HG02884 (cell line): ENCODE data around the gene PLCH1.

Experiments
- ATAC-seq: cut with Tn5 transposase; IDR thresholded peaks from one replicate; pipeline ENCODE4 v1.9.1; 2021; ENCODE audit warnings: mild to moderate bottlenecking, moderate library complexity; ENCODE audit not compliant: unreplicated experiment

PLCH1 gene

DNA sequence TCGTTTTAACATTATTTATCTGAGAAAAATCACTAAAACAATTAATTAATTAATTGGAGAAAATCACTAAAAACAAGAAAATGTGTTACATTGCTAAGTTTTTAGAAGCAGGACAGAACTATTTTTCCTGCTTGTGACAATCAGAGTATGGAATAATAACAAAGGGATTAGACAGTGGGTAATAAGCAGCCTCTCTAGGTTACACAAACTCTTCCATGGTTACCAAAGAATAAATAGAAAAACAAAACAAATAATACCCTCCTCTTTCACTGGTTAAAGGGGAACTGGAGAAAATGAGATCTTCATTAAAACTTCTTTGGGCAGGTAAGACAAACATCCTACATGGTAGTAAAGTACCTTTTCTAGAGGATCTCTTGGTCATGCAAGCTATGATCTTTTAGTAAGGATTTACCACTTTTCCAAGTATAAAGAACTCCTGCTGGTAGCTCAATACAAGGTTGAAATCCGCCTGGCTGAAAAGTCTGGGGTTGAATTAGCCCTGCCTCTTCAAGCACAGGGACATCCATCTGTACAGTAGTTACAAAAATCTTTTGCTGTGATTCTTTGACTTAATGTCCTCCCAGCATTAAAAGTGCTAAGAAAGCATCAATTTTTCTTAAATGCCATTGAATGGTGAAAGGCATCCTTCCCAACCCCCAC lies 2.5 kb upstream of the PLCH1 start:
- ATAC-seq: no peak

DNA sequence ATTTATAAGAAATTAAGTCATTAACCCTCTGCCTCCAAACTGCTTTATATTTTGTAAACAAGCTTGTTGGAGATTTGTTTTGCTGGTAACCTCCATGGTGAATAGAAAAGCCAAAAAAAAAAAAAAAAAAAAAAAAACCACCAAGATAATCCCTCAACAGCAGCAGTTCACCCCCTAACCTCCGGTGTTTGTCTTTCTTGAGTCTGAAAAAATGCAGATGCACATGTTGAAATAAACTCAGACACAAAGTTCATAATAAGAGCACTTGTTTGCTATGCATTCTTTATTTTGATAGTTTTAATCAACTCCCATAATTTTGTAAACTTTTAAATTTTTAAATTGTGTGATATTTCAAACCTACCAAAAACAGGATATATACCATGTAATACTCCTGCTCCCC lies 1.8 kb upstream of the PLCH1 start:
- ATAC-seq: no peak

DNA sequence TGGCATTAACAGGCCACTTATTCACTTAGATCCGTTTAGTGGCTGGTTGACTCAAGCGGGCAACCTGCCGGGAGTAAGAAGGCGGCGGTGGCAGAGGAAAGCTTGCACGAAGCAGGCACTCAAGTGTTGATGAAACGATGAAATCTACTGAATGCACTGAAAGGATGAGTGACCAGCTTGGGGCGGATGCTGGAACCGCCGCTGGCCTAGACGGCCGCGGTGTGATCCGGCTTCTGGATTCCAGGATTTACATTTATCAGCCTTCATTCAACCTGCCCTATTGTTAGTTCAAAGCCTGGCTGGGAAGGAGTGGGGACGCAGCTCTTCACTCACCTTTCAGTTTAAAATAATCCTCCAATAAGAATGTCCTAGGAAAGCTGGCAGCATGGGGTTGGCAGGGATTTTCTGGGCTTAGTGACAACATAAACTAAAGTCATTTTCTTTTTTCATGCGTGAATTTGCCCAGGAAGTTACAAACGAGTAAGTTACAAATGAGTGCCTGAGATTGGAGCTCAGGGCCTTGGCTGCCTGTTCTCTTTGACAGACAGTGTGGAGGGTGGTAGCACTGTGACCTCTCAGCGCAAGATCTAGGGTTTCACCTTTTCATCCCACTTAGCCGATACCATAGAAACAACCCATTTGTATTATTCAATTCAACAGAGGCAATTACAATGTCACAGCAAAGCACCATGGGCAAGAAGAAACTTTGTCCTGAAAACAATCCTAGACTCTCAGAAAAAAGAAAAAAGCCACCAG lies 1.1 kb upstream of the PLCH1 start:
- no peak for ATAC-seq

DNA sequence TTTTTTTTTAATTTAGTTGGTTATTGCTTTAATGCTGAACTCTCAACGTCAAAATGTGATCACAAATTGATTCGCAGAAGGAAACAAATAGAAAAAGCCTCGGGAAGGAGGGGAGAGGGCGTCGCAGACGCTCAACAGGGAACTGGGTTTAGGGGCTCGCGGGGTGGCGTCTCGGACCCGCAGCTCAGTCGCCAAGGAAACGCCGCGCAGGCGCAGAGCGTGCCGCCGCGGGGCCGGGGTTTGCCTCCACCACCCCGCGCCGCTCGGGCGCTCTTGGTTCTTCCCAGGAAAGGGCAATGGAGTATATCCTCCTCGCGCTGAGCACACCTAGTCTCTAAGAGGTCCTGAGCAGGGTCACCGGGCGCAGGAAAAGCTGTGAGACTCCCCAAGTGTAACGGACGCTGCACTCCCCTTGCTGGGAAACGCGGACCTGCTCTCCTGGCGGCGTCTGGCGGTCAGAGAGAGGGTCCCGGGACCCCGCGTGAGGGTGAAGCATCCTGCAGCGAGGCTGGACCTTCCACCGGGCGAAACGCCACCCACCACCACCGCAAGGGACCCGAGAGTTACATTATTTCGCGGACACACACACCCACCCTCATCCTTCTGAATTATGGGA lies 753 bp downstream of the PLCH1 start:
- ATAC-seq: peak; percentile 43

DNA sequence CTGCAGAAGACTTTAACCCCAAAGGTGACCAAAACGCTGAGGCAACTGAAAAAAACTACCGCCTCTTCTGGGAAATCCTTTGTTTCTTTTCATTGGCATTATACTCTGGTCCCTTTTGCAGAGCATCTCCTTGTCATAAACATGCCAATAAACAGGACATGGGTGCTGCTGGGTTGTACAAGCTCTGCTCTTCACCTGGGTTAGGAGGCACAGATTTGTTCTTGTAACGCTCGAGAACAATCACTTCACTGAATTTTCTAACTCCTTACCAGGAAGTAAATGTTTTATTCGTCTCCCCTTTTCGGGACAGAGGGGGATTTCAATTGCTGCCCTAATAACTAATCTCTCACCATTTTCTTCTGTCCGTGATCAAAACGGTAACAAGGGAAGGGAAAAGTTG lies 1.3 kb downstream of the PLCH1 start:
- ATAC-seq: no peak

DNA sequence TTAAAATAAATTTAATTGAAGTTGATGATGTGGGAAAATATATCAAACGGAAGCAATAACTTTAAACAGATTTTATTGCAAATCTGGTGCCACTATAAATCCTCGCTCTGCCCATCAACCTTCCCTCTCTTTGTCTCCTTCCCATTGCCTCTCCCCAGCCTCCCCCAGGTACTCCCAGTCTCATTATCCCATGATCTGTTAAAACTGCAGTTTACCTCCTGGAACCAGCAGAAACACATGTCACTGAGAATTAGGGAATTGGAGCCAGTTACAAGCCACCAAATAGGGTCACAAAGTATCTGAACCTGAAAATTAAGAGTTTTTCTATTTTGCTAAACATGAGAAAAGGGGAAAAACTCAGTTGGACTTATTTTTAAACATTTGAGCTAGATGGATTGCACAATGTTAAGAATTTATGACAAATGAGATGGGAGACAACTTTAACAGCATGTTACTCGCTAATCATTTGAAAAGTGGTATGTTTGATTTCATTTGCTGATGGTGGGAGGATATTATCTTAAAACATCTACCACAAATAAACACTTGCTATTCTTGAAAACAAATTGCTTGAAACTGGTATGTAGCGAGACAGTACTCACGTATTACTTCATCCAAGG lies 2.4 kb downstream of the PLCH1 start:
- no peak for ATAC-seq

DNA sequence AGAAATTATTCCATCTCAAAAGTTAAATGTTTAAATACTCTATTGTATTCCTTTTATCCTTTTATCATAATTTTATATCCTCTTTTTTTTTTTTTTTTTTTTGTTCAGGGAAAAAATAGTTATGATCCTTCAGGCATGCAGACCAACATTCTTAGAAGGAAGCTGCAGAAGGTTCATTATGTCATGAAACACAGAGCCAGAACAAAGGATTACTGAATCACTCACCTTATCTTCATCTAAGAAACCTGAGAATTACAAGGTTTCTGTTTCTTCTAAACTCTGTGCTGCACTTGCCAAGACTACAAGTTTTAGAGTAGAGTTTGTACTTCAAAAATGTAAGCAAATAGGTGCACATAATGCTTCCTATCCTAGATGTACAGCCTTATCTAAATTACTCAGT lies 3.3 kb downstream of the PLCH1 start:
- ATAC-seq: no peak

DNA sequence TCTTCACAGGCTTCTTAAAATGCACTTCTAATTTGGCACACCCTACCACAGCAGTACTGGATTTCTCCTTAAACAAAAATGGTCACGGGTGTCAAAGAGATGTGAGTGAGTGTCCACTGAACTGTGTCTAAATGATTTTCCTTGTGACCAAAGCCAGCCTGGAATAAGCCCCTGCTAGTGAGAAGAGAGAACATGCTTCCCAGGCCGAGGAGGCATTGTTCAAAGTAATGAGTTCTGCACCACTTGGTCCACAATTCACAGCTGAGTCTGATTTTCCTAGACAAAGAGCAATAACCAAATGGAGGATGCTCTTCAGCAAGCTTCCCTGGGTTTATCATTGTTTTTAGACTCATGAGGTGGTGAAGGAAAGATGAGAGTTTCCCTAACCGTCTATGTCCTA lies 3.8 kb downstream of the PLCH1 start:
- no peak for ATAC-seq

DNA sequence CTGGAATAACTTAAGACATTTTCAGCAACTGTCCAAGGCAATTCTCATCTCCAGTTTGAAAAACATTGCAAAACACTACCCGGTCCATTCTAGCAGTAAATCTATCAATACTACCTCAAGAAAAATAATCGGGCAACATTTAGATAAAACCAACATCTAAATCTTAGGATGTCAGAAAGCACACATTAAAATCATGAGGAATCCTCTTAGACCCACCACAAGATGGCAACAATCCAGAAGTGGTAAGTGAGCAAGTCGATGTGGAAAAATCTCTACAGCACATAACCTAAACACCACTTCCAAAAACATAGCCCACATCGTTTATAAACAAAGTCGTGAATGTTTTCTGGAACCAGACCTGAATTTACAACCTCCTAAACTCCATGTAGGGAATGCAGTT lies 5.7 kb downstream of the PLCH1 start:
- no peak for ATAC-seq

DNA sequence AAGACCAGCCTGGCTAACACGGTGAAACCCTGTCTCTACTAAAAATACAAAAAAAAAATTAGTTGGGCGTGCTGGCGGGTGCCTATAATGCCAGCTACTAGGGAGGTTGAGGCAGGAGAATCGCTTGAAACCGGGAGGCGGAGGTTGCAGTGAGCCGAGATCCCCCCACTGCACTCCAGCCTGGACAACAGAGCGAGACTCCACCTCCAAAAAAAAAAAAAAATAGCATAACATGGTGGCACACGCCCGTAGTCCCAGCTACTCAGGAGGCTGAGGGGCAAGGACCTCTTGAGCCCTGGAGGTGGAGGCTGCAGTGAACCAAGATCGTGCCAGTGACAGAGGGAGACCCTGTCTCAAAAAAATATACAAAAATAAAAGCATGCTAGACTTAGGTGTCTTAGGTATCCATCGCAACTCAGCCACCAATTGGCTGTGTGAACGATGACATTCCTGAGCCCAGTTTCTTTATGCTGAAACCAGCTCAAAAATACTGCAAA lies 6.2 kb downstream of the PLCH1 start:
- ATAC-seq: no peak

DNA sequence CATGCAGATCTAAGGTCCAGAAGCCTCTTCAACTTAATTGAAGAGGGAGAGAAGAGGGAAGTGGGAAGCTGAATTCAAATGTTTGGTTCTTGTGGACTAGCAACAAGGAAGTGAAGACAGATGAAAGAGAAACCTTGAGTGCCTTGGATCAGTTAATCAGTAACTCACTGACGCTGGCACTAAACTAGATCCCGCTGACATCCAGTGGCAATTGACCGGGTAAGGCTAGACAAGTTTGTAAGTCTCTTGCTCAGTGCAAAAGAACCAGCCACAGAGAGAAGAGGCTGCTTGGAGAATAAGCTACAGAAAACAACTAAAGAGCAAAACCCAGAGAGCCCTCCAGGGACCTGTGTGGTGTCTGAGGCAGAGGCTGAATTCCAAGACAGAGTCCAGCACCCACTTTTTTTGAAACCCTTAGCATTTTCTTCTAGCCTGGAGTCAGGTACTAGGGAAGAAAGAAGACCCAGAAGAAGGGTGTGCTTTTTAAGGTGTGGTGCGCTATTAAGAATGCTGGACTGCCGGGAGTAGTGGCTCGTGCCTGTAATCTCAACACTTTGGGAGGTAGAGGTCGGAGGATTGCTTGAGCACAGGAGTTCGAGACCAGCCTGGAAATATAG lies 6.9 kb downstream of the PLCH1 start:
- ATAC-seq: peak; percentile 82

DNA sequence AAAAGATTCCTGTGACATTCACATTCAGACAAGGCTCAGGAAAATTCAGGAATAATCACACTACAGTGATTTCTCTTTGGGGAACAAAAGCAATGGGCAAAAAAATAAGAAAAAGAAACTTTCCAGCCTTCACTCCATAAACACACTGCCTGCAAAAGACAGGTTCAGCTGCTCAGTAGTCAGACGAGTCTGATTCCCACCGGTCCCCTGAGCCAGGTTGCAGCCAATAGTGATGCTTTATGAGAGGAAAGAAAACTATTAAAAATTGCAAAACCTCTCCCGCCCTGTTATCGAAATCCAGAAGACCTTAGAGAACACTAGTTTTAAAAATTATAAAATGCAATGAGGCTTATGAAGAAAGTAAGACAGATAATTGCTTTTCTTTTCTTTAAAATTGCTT lies 8.5 kb downstream of the PLCH1 start:
- ATAC-seq: no peak

DNA sequence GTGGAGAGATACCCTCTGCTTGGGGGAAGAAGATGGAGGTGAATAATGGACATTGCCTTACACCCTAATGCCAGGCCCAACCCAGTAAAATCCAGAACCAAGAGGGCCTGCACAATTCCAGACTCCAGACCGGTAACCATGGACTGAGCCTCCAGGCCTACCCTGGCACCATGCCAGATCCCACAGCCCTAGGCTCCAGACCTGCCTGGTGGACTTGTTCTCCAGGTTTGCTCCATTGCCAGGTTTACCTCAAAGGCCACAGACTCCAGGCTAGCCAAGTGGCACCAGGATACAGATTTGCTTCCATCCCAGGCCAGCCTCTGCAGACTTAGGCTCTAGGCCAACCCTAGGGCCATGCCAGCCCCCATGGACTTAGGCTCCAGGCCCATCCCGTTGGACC lies 14.0 kb downstream of the PLCH1 start:
- no peak for ATAC-seq

DNA sequence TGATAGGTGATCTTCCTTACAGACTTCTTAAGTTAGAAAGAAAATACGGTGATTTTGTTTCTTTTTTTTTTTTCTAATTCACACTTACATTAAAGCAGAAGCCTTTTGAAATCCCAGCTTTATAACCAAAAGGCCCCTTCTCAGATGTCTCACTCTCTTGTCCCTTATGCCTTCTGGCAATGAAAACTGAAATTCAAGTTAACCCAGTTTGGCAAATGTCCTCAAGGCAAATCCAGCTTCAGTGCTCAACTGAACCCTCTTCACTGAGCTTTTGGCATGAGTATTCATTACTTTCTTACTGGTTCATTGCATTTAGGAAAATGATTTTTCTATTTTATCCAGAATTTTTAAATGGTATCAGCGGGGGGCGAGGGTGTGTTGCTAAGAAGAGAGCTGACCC lies 17.0 kb downstream of the PLCH1 start:
- no peak for ATAC-seq

DNA sequence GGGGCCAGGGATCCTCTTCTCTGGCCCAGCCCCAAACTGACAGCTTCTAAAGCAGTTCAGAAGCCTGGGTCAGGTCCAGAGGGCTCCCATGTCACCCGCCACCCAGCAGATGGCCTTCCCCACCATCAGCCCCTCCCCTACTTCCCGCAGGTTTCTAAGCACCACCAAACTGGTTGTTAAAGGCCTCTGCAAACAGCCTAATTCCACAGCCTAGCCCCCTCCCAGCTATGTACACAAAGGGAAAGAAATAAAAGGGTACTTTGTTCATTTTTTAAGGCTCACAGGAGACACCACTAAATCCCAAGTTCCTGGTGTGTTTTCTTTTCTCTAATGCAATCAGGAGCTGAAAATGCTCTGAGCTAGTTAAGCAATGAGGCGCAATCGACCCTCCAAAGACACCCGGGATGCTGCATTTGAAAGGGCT lies 30.6 kb downstream of the PLCH1 start:
- no peak for ATAC-seq

DNA sequence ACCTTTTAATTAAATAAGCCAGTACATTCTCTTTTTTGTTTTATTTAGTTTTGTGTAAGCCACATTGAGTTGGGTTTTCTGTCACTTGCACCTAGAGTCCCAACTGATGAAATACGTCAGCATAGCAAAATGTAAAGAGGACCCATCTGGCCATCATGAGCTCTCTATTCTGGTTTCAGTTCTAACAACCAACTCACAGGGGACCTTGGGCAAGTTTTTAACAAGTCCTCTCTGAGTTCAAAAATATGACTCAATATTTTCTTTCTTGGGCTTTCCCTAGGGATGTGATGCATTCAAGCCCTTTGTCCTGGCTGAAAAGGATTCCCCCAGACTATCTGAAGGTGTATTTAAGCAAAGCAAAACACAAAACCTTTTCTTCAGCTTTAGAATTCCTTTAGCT lies 32.9 kb downstream of the PLCH1 start:
- ATAC-seq: peak; percentile 81

DNA sequence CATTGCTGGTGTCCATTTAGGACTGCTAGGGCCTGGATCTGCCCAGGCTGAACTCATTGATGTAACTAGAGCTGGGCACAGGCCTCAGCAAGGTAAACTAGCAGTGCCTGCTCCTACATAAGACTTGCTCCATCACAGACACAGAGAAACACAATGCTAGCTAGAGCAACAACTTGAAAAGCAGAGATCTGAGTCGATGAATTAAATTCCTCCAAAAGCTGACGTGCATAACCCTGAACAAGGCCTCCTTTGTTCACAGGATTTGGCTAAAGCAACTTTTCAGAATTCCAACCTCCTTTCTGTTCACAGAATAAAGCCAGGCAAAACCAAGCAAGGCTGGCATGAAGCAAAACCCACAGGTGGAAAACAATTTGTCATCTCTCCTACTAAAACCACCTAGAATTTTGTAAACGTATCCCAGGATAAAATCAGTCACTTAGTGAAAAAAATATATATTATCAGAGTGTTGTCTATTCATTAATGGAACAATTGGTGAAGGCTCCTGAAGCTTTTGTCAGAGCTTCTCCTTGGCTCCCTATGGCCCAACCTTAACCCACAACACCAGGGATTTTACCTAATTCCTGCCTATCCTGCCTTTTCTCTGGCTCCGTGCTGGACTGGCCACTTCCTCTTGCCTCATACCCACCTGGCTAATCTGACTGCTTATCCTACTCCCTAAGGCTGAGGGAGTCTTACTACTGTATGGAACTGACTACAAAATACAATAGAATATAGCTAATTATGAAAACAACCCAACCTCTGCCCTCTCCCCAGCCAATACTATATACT lies 39.9 kb downstream of the PLCH1 start:
- no peak for ATAC-seq

DNA sequence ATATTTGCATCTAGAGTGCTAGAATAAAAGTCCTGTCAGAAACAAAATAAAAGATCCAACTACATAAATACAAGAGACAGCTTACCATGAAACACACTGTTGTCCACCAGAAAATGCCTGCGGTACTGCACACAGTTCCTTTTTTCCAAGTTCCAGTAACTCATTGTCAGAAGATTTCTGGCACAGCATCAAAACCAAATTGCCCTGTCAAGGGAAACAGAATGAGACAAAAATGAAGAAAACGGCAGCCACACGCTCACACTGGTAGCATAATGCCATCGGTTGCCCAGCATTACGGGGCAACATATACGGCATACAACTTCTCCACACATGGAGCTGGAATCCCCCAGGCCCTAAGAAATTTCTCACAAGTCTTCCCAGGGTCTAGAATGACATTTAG lies 40.8 kb downstream of the PLCH1 start:
- ATAC-seq: no peak

DNA sequence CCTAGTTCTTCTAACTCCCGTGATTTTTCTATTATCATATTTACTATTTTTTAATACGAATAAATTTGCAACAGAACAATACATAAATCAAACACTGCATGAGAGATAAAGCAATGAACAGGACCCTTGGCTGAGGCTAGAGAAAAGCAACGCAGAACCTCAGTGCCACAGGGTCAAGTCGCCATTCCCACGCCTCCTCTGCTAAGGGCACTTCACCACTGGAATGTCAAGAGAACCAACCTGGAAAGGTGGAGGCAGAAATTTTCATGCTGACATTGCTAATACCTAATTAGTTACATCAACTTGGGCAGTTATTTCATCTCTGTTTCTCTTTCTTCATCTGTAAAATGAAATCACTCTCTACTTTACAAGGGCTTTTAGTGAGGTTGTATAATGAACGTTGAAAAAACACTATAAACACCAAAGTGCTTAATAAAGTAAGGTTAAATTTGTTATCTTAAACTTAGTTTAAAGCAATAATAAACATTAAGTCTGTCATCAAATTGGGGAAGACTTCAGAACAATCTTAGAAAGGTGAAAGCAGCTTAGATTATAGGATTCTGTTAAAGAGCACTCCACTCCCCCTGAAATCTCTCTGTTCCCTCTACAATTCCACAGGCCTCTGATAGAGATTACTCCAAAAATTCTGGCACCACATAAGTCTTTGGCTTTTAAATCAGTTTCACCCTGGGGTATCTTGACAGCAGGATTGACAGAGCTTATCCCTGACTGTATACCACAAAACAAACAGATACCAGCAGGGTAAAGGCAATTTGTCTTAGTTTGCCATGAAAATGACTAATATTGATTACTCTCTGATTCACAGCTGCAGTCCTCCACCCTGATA lies 41.9 kb downstream of the PLCH1 start:
- ATAC-seq: no peak
